HEK293 (cell line): ENCODE measurements around the gene IBA57.

ENCODE experiments used
- KLF1 ChIP-seq: fragments of 450-650 bp; formaldehyde crosslinking; IDR thresholded peaks from 2 replicates; pipeline ENCODE4 v1.5.1; 2016; ENCODE audit warnings: missing biosample characterization, missing genetic modification characterization
- MYNN ChIP-seq: fragments of 450-650 bp; formaldehyde crosslinking; IDR thresholded peaks from 2 replicates; pipeline ENCODE4 v1.5.1; 2016; ENCODE audit warnings: missing biosample characterization, missing genetic modification characterization, borderline replicate concordance
- PRDM4 ChIP-seq: fragments of 450-650 bp; formaldehyde crosslinking; IDR thresholded peaks from 2 replicates; pipeline ENCODE4 v1.5.1; 2017; ENCODE audit warnings: missing biosample characterization, missing genetic modification characterization
- REPIN1 ChIP-seq: fragments of 450-650 bp; formaldehyde crosslinking; IDR thresholded peaks from 2 replicates; pipeline ENCODE4 v1.5.1; 2017; ENCODE audit warnings: missing biosample characterization, missing genetic modification characterization, low read depth
- SP7 ChIP-seq: fragments of 450-650 bp; formaldehyde crosslinking; IDR thresholded peaks from 2 replicates; pipeline ENCODE4 v1.5.1; 2016; ENCODE audit warnings: missing biosample characterization, missing genetic modification characterization
- ZBTB10 ChIP-seq: fragments of 450-650 bp; formaldehyde crosslinking; IDR thresholded peaks from 2 replicates; pipeline ENCODE4 v1.5.1; 2016; ENCODE audit warnings: missing biosample characterization, missing genetic modification characterization
- ZBTB48 ChIP-seq: fragments of 450-650 bp; formaldehyde crosslinking; IDR thresholded peaks from 2 replicates; pipeline ENCODE4 v1.5.1; 2016; ENCODE audit warnings: missing biosample characterization, missing genetic modification characterization
- ZBTB7A ChIP-seq: fragments of 450-650 bp; formaldehyde crosslinking; IDR thresholded peaks from 2 replicates; pipeline ENCODE4 v1.5.1; 2016; ENCODE audit warnings: low read depth, missing biosample characterization, missing genetic modification characterization
- ZFHX2 ChIP-seq: fragments of 450-650 bp; formaldehyde crosslinking; conservative IDR thresholded peaks from 2 replicates; pipeline ENCODE4 v1.5.1; 2016; ENCODE audit warnings: missing biosample characterization, missing genetic modification characterization
- ZNF114 ChIP-seq: fragments of 450-650 bp; formaldehyde crosslinking; IDR thresholded peaks from 2 replicates; pipeline ENCODE4 v1.5.0; 2017; ENCODE audit warnings: missing biosample characterization, missing genetic modification characterization
- ZNF133 ChIP-seq: fragments of 450-650 bp; formaldehyde crosslinking; IDR thresholded peaks from 2 replicates; pipeline ENCODE4 v1.5.1; 2016; ENCODE audit warnings: missing biosample characterization, missing genetic modification characterization
- ZNF174 ChIP-seq: fragments of 450-650 bp; formaldehyde crosslinking; IDR thresholded peaks from 2 replicates; pipeline ENCODE4 v1.5.0; 2017; ENCODE audit warnings: missing biosample characterization, mild to moderate bottlenecking, missing genetic modification characterization
- ZNF211 ChIP-seq: fragments of 450-650 bp; formaldehyde crosslinking; IDR thresholded peaks from 2 replicates; pipeline ENCODE4 v1.5.1; 2016; ENCODE audit warnings: low read depth, missing biosample characterization, missing genetic modification characterization
- ZNF24 ChIP-seq: fragments of 450-650 bp; formaldehyde crosslinking; IDR thresholded peaks from 2 replicates; pipeline ENCODE4 v1.5.1; 2016; ENCODE audit warnings: missing biosample characterization, missing genetic modification characterization
- ZNF266 ChIP-seq: fragments of 450-650 bp; formaldehyde crosslinking; IDR thresholded peaks from 2 replicates; pipeline ENCODE4 v1.5.1; 2016; ENCODE audit warnings: missing biosample characterization, missing genetic modification characterization, low read depth
- ZNF341 ChIP-seq: fragments of 450-650 bp; formaldehyde crosslinking; IDR thresholded peaks from 2 replicates; pipeline ENCODE4; 2016; ENCODE audit warnings: low read depth, missing biosample characterization, missing genetic modification characterization
- ZNF350 ChIP-seq: fragments of 450-650 bp; formaldehyde crosslinking; IDR thresholded peaks from 2 replicates; pipeline ENCODE4 v1.5.0; 2017; ENCODE audit warnings: missing biosample characterization, mild to moderate bottlenecking, missing genetic modification characterization
- ZNF501 ChIP-seq: fragments of 450-650 bp; formaldehyde crosslinking; IDR thresholded peaks from 2 replicates; pipeline ENCODE4 v1.5.1; 2016; ENCODE audit warnings: missing biosample characterization, missing genetic modification characterization
- ZNF654 ChIP-seq: fragments of 450-650 bp; formaldehyde crosslinking; IDR thresholded peaks from 2 replicates; pipeline ENCODE4 v1.5.1; 2016; ENCODE audit warnings: low read depth, missing biosample characterization, missing genetic modification characterization
- ZXDB ChIP-seq: fragments of 450-650 bp; formaldehyde crosslinking; IDR thresholded peaks from 2 replicates; pipeline ENCODE4 v1.5.1; 2016; ENCODE audit warnings: missing biosample characterization, missing genetic modification characterization
- TF ChIP-seq, protein P1 (sequence below): fragments of 450-650 bp; formaldehyde crosslinking; IDR thresholded peaks from 2 replicates; pipeline ENCODE4 v1.5.1; 2016; ENCODE audit warnings: missing biosample characterization, missing genetic modification characterization

Gene IBA57

DNA sequence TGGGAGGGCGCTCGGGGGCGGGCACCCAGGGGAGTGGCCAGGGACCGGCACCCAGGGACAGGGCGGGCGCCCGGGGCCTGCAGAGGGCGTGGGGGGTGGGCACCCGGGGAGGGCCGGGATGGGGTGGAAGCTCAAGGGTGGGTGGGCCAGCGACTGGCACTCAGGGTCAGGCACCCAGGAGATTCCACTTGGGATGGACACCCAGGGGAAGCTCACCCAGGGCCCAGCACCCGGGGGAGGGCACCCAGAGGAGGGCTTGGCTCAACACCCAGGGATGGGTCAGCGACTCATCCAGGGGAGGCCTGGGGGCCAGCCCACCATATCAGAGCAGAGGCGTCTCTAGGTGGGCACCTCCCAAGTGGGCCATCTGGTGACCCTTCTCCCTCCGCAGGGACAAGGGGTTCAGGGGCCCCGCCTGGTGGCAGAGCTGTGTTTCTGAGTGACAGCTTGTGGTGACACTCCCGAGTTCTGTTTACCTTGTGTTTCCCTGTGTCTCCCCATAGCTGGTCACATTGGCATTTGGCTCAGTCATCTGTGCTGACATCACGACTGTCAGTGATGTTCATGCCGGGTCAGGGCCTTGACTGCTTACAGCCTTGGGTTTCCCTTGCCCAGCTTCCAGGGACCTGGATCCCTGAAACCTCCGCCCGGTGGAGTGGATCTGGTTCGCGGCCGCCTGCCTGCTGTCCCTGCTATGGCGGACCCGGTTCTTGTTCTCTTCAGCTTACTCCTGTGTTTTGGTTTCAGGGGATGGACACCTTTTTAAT lies 749 bp downstream of the IBA57 start (continued):
- no peak for TF ChIP-seq PRDM4 (tag by site-specific recombination)
- TF ChIP-seq ZNF133 (tag by site-specific recombination) = no peak
- TF ChIP-seq ZNF114 (tag by site-specific recombination) = no peak
- TF ChIP-seq, protein P1, sequence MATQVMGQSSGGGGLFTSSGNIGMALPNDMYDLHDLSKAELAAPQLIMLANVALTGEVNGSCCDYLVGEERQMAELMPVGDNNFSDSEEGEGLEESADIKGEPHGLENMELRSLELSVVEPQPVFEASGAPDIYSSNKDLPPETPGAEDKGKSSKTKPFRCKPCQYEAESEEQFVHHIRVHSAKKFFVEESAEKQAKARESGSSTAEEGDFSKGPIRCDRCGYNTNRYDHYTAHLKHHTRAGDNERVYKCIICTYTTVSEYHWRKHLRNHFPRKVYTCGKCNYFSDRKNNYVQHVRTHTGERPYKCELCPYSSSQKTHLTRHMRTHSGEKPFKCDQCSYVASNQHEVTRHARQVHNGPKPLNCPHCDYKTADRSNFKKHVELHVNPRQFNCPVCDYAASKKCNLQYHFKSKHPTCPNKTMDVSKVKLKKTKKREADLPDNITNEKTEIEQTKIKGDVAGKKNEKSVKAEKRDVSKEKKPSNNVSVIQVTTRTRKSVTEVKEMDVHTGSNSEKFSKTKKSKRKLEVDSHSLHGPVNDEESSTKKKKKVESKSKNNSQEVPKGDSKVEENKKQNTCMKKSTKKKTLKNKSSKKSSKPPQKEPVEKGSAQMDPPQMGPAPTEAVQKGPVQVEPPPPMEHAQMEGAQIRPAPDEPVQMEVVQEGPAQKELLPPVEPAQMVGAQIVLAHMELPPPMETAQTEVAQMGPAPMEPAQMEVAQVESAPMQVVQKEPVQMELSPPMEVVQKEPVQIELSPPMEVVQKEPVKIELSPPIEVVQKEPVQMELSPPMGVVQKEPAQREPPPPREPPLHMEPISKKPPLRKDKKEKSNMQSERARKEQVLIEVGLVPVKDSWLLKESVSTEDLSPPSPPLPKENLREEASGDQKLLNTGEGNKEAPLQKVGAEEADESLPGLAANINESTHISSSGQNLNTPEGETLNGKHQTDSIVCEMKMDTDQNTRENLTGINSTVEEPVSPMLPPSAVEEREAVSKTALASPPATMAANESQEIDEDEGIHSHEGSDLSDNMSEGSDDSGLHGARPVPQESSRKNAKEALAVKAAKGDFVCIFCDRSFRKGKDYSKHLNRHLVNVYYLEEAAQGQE (tag by site-specific recombination) = no peak
- TF ChIP-seq ZNF266 (tag by site-specific recombination) = no peak
- TF ChIP-seq ZBTB48 (tag by site-specific recombination) = peak; percentile 85
- no peak for TF ChIP-seq ZNF174 (tag by site-specific recombination)
- no peak for TF ChIP-seq REPIN1
- TF ChIP-seq ZNF501 (tag by site-specific recombination) = no peak; the same call in 1 of the 2 replicates
- peak; percentile 65; the same call in 1 of the 2 replicates for TF ChIP-seq SP7 (tag by site-specific recombination)
- TF ChIP-seq MYNN (tag by site-specific recombination) = no peak
- peak; percentile 72; the same call in 1 of the 2 replicates for TF ChIP-seq KLF1 (tag by site-specific recombination)
- TF ChIP-seq ZXDB (tag by site-specific recombination) = peak; percentile 66
- TF ChIP-seq ZBTB7A (tag by site-specific recombination) = 0 out of 2 replicates have a peak, but pooled peaks have one; percentile 21
- TF ChIP-seq ZFHX2 = peak; percentile 43
- TF ChIP-seq ZNF211 = no peak
- peak; percentile 21; the same call in 1 of the 2 replicates for TF ChIP-seq ZNF341
- no peak for TF ChIP-seq ZNF350 (tag by site-specific recombination)
- 0 out of 2 replicates have a peak, but pooled peaks have one; percentile 21 for TF ChIP-seq ZNF24 (tag by site-specific recombination)
- TF ChIP-seq ZBTB10 (tag by site-specific recombination) = peak; percentile 66; the same call in 1 of the 2 replicates
- no peak for TF ChIP-seq ZNF654 (tag by site-specific recombination)
